ENCODE results near the gene SLC44A4. TPM values are rescaled to one million over a fixed set of nuclear protein-coding genes. Genes with fewer than 3 reads are reported as not detected.
A peak's percentile ranks its signal among the peaks of the same experiment; 100 is the strongest.
"Not testable (repeated sequence)": the region's sequence is repeated elsewhere in the genome, so short reads cannot be mapped to it uniquely, and the experiment has no call there.

The SLC44A4 gene
- total RNA-seq, 1 experiment from 2014 or later: 3.1 TPM

- DNase-seq (ENCODE audit: low spot score): no peak
Observed at GRCh38 chr6:31825553-31825952, 53.2 kb downstream of the SLC44A4 start.

GRCh38 chr6:31823592-31824196 lies 55.1 kb downstream of the SLC44A4 start:
- ATAC-seq; H3K36me3 Mint-ChIP-seq; DNase-seq (ENCODE audit: low spot score); H3K27me3 Mint-ChIP-seq (ENCODE audit: low read depth); H3K9me3 Mint-ChIP-seq; POLR2A ChIA-PET: not testable (repeated sequence)
- CTCF ChIA-PET: interaction anchor here (1.2 to 1.4 kb wide), 3 partner anchors 28 to 57 kb away, joined by 4 to 6 read pairs (median 5); partner anchors contain the start of gene VARS1
- Mint-ChIP-seq H3K27ac (peak overlapping the region; percentile 88), H3K4me3 (peak overlapping the region; percentile 39), H3K4me1 (peaks cover 57% of the 10 kb centered on the region)

More at GRCh38 chr6:31825553-31825952, 53.2 kb downstream of the SLC44A4 start:
- Mint-ChIP-seq H3K27ac (peak overlapping the region; percentile 99), H3K4me1 (peaks cover 51% of the 10 kb centered on the region), H3K9me3 (no peaks in the 10 kb centered on the region), H3K36me3 (no peaks in the 10 kb centered on the region), H3K4me3 (peak overlapping the region; percentile 75), H3K27me3 (ENCODE audit: low read depth) (no peaks in the 10 kb centered on the region)
- ChIA-PET POLR2A (interaction anchor here (0.6 kb wide), 1 partner anchor 143 kb away, joined by 3 read pairs; no protein-coding TSS in a partner anchor), CTCF (interaction anchor here (0.6 to 1.6 kb wide), 2 partner anchors 11 to 143 kb away, joined by 3 to 4 read pairs; no protein-coding TSS in a partner anchor)
- no peak for ATAC-seq
- TF ChIP-seq CREM (CRISPR knock-in tag; IDR thresholded peaks at IDR 0.05) (no peak), SOX15 (CRISPR knock-in tag; IDR thresholded peaks at IDR 0.05) (no peak), PRRX2 (CRISPR knock-in tag; IDR thresholded peaks at IDR 0.05) (no peak), EMX1 (CRISPR knock-in tag; IDR thresholded peaks at IDR 0.05) (no peak), AR (CRISPR knock-in tag; IDR thresholded peaks at IDR 0.05) (no peak), ATF3 (CRISPR knock-in tag; conservative IDR thresholded peaks at IDR 0.05) (no peak), NFYB (CRISPR knock-in tag; conservative IDR thresholded peaks at IDR 0.05; ENCODE audit: low read depth) (no peak), ATF1 (CRISPR knock-in tag; IDR thresholded peaks at IDR 0.05) (no peak)

GRCh38 chr6:31822036-31822821 lies 56.6 kb downstream of the SLC44A4 start:
- ATAC-seq: peak; percentile 7
- peak; percentile 58 for DNase-seq (ENCODE audit: low spot score)

More at GRCh38 chr6:31822036-31822821, 56.6 kb downstream of the SLC44A4 start:
- CTCF ChIA-PET: interaction anchor here (0.6 to 2.1 kb wide), 5 partner anchors 15 to 130 kb away, joined by 3 to 9 read pairs (median 4); partner anchors contain the start of genes DDAH2 and LSM2
- TF ChIP-seq ATF6 (CRISPR knock-in tag; IDR thresholded peaks at IDR 0.05) (no peak), GABPB1 (CRISPR knock-in tag; IDR thresholded peaks at IDR 0.05) (0 out of 2 replicates have a peak, but pooled peaks have one; percentile 10), CREB1 (CRISPR knock-in tag; IDR thresholded peaks at IDR 0.05) (no peak), USF1 (CRISPR knock-in tag; IDR thresholded peaks at IDR 0.05) (peak; percentile 23; the same call in 1 of the 2 replicates), FOXK1 (CRISPR knock-in tag; IDR thresholded peaks at IDR 0.05) (no peak), NFE2L1 (CRISPR knock-in tag; IDR thresholded peaks at IDR 0.05) (peak; percentile 95), PRRX2 (CRISPR knock-in tag; IDR thresholded peaks at IDR 0.05) (no peak)
- peaks cover 71% of the 10 kb centered on the region for H3K4me1 Mint-ChIP-seq
- peaks cover 4% of the 10 kb centered on the region; the same call in 1 of the 2 replicates for H3K36me3 Mint-ChIP-seq
- POLR2A ChIA-PET: interaction anchor here (1.0 to 1.3 kb wide), 2 partner anchors 12 to 15 kb away, joined by 4 to 10 read pairs; partner anchors contain the start of gene LSM2
- H3K4me3 Mint-ChIP-seq: peak overlapping the region; percentile 91
- H3K27me3 Mint-ChIP-seq (ENCODE audit: low read depth): no peaks in the 10 kb centered on the region; the same call in 1 of the 2 replicates
- peak overlapping the region; percentile 98 for H3K27ac Mint-ChIP-seq
- no peaks in the 10 kb centered on the region; the same call in 1 of the 2 replicates for H3K9me3 Mint-ChIP-seq

Measured in WTC11 (cell line).